NCI-H1417 treated with DMSO at 0.1 percent for 48 hours (cell line): ENCODE measurements around the gene DENND1A.
A peak's percentile ranks its signal among the peaks of the same experiment; 100 is the strongest.

Experiments used
- DNase-seq: peaks from one replicate; lab custom pipeline; 2025; lab: John Stamatoyannopoulos, UW

Gene DENND1A

GRCh38 chr9:123371228-123371584 lies 558.7 kb downstream of the DENND1A start:
- no peak for DNase-seq

GRCh38 chr9:123370526-123371227 lies 559.2 kb downstream of the DENND1A start:
- no peak for DNase-seq

GRCh38 chr9:123370108-123370507 lies 559.8 kb downstream of the DENND1A start:
- no peak for DNase-seq

- no peak for DNase-seq
These were observed 560.6 kb downstream of the DENND1A start for GRCh38 chr9:123369296-123369695.

GRCh38 chr9:123368536-123369153 lies 561.3 kb downstream of the DENND1A start:
- DNase-seq: no peak

- DNase-seq: no peak
These were observed 561.9 kb downstream of the DENND1A start for GRCh38 chr9:123368023-123368422.

GRCh38 chr9:123365881-123366528 lies 563.9 kb downstream of the DENND1A start:
- DNase-seq: no peak

- no peak for DNase-seq
These were observed 564.5 kb downstream of the DENND1A start for GRCh38 chr9:123365287-123365880.

- DNase-seq: no peak
These were observed 565.6 kb downstream of the DENND1A start for GRCh38 chr9:123364241-123364824.

GRCh38 chr9:123362856-123363255 lies 567.1 kb downstream of the DENND1A start:
- DNase-seq: no peak

- DNase-seq: no peak
These were observed 568.0 kb downstream of the DENND1A start for GRCh38 chr9:123361731-123362510.

- DNase-seq: no peak
These were observed 568.7 kb downstream of the DENND1A start for GRCh38 chr9:123361086-123361730.

- no peak for DNase-seq
These were observed 569.5 kb downstream of the DENND1A start for GRCh38 chr9:123360161-123361085.

- DNase-seq: peak; percentile 22
These were observed 570.4 kb downstream of the DENND1A start for GRCh38 chr9:123359546-123359945.

- DNase-seq: no peak
These were observed 570.8 kb downstream of the DENND1A start for GRCh38 chr9:123359106-123359505.

GRCh38 chr9:123358181-123358905 lies 571.6 kb downstream of the DENND1A start:
- DNase-seq: no peak

- DNase-seq: no peak
These were observed 572.2 kb downstream of the DENND1A start for GRCh38 chr9:123357743-123358059.

- no peak for DNase-seq
These were observed 572.8 kb downstream of the DENND1A start for GRCh38 chr9:123356851-123357742.
